A549 (cell line): ENCODE results near the gene BIN1.

Experiments
- CEBPB ChIP-seq, 2 experiments: fragments of >200 bp in 1 of 2; sonication (Bioruptor Twin) in 1 of 2; formaldehyde crosslinking in 1 of 2; IDR thresholded peaks; 2 replicates each; pipeline ENCODE4 v1.6.1; 2012 to 2016
- CTCF ChIP-seq: fragments of >200 bp; sonication (Bioruptor Twin); formaldehyde crosslinking; IDR thresholded peaks from 3 replicates; pipeline ENCODE4 v1.5.1; 2016
- EHMT2 ChIP-seq: fragments of 200-600 bp; sonication (generic); IDR thresholded peaks from 2 replicates; pipeline ENCODE4 v1.6.1; 2016; ENCODE audit warnings: antibody characterized with exemption, low read depth, mild to moderate bottlenecking, moderate library complexity
- EP300 ChIP-seq, 2 experiments: fragments of >200 bp; sonication (Bioruptor Twin); formaldehyde crosslinking; IDR thresholded peaks; 2 replicates in 1 of 2; 3 replicates in 1 of 2; pipeline ENCODE4 v1.6.1; 2016 to 2017
- FOSL2 ChIP-seq, 2 experiments: fragments of 450-650 bp in 1 of 2; fragments of >200 bp in 1 of 2; sonication (Bioruptor Twin) in 1 of 2; formaldehyde crosslinking; IDR thresholded peaks; 2 replicates each; pipeline versions ENCODE4 v1.5.0 to v1.6.1; 2016 to 2020; ENCODE audit warnings: mild to moderate bottlenecking in 1 of 2, moderate library complexity in 1 of 2
- JUN ChIP-seq, 2 experiments: fragments of >200 bp; sonication (Bioruptor Twin); formaldehyde crosslinking; IDR thresholded peaks; 2 replicates in 1 of 2; 3 replicates in 1 of 2; pipeline ENCODE4 v1.6.1; 2016 to 2017
- MAX ChIP-seq: IDR thresholded peaks from 2 replicates; pipeline ENCODE4 v1.6.1; 2012
- MYC ChIP-seq: IDR thresholded peaks from 2 replicates; pipeline ENCODE4 v1.6.1; 2012; ENCODE audit warnings: mild to moderate bottlenecking, inconsistent platforms, low read length, improper control_type of control experiment, borderline replicate concordance
- PHF8 ChIP-seq: fragments of 200-600 bp; sonication (generic); IDR thresholded peaks from 2 replicates; pipeline ENCODE4 v1.6.1; 2016; ENCODE audit warnings: low read depth, mild to moderate bottlenecking, antibody characterized with exemption, moderate library complexity, borderline replicate concordance
- POLR2A ChIP-seq: IDR thresholded peaks from 2 replicates; pipeline ENCODE4 v1.6.1; 2012; ENCODE audit warnings: mild to moderate bottlenecking, low read length
- REST ChIP-seq: fragments of 200-600 bp; sonication (generic); IDR thresholded peaks from 2 replicates; pipeline ENCODE4 v1.6.1; 2016; ENCODE audit warnings: antibody characterized with exemption, mild to moderate bottlenecking, moderate library complexity
- RFX5 ChIP-seq: fragments of 450-650 bp; IDR thresholded peaks from 2 replicates; pipeline ENCODE4 v1.7.1; 2014; ENCODE audit warnings: antibody characterized with exemption, mild to moderate bottlenecking, moderate library complexity
- SMC3 ChIP-seq: fragments of >200 bp; sonication (Bioruptor Twin); formaldehyde crosslinking; IDR thresholded peaks from 3 replicates; pipeline ENCODE4 v1.6.1; 2018; ENCODE audit warnings: inconsistent platforms

- TF ChIP-seq MAX (no peak), CTCF (no peak), REST (no peak), CEBPB (IDR thresholded peaks at IDR 0.05) (no peak), EP300 (IDR thresholded peaks at IDR 0.05) (no peak), MYC (no peak), JUN (IDR thresholded peaks at IDR 0.05) (no peak), SMC3 (no peak), FOSL2 (IDR thresholded peaks at IDR 0.05) (no peak), FOSL2 (CRISPR knock-in tag; IDR thresholded peaks at IDR 0.05) (no peak), RFX5 (no peak), PHF8 (no peak), POLR2A (no peak), EHMT2 (no peak)
Measured at GRCh38 chr2:127129937-127130336, 23.0 kb upstream of the BIN1 start.
